ES-I3 (cell line): ENCODE results near the gene ST6GALNAC4.
"Not testable (repeated sequence)": the region's sequence is repeated elsewhere in the genome, so short reads cannot be mapped to it uniquely, and the experiment has no call there.

Experiments
- H3K36me3 ChIP-seq: 2 replicates; pipeline ENCODE4 v1.6.1; 2013; ENCODE audit warnings: mild to moderate bottlenecking, low read length, control low read depth, moderate library complexity; ENCODE audit not compliant: insufficient read depth
- H3K4me1 ChIP-seq: 2 replicates; pipeline ENCODE4 v1.6.1; 2013; ENCODE audit warnings: mild to moderate bottlenecking, control low read depth, low read length; ENCODE audit not compliant: insufficient read depth
- H3K9ac ChIP-seq: 2 replicates; pipeline ENCODE4 v1.6.1; 2013; ENCODE audit warnings: low read depth, mild to moderate bottlenecking, low read length, moderate library complexity
- H3K9me3 ChIP-seq: 2 replicates; pipeline ENCODE4 v1.6.1; 2013; ENCODE audit warnings: mild to moderate bottlenecking, low read length, moderate library complexity; ENCODE audit not compliant: control insufficient read depth, insufficient read depth

ST6GALNAC4 gene

DNA sequence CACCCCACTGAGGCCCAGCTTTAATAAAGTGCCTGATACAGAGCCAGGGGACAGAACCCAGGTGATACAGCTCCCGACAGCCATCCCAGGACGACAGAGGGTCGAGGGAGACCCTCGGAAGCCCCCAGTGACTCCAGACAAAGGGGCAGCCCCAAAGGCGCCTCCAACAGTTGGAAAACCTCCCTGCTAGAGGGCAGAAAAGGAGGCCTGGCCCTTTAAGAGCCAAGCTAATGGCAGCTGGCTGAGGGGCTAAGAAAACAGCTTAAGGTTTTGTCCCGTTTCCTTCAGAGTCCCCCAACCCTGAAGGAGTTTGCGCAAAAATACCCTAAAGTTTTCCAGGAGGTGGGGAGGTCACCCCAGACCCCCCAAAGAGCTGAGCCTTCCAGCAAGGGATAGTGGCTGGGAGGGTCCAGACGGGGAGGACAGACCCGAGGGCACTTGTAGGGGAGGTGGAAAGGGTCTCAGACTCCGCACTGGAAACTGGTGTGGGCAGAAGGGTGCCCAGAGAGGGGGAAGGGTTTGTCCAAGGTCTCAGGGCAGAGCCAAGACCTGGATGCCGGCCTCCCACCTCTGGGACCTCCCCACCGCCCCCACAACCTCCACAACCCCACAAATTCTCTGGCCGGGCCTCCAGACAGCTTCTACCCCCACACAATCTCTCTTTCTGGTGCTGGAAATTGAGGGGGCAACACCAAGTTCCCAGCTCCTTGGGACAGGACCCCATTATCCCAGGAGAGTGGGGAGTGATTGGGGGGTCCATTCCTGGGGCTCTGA lies 31.1 kb downstream of the ST6GALNAC4 start:
- Histone ChIP-seq H3K9ac (no peak overlapping the region), H3K36me3 (no peaks in the 10 kb centered on the region; the same call in 1 of the 2 replicates), H3K4me1 (peaks cover 9% of the 10 kb centered on the region; the same call in 1 of the 2 replicates), H3K9me3 (no peaks in the 10 kb centered on the region)

DNA sequence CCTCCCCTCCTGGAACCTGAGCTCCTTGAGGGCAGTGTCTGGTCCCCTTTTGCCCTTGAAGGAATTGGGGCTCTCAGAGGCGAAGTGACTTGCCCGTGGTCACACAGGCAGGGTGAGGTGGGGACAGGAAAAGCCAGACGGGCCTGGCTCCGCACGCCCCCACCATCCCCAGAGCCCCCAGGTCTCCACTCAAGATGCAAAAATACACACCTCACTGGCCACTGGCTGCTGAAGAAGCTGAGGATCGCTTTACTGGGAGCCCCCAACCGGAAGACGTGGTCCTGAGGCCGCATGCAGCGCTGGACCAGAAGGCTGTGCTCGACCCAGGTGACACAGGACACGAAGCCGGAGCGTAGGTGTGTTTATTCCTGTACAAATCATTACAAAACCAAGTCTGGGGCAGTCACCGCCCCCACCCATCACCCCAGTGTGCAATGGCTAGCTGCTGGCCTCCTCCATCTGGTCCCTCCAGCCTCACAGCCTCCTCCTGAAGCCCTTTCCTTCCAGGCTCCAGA lies 31.8 kb downstream of the ST6GALNAC4 start:
- no peak overlapping the region for H3K9ac ChIP-seq
- H3K4me1 ChIP-seq, result peaks cover 9% of the 10 kb centered on the region; the same call in 1 of the 2 replicates
- H3K9me3 ChIP-seq, result no peaks in the 10 kb centered on the region
- H3K36me3 ChIP-seq, result no peaks in the 10 kb centered on the region; the same call in 1 of the 2 replicates

GRCh38 chr9:127884427-127884911 lies 32.4 kb downstream of the ST6GALNAC4 start:
- H3K9ac ChIP-seq, result no peak overlapping the region

DNA sequence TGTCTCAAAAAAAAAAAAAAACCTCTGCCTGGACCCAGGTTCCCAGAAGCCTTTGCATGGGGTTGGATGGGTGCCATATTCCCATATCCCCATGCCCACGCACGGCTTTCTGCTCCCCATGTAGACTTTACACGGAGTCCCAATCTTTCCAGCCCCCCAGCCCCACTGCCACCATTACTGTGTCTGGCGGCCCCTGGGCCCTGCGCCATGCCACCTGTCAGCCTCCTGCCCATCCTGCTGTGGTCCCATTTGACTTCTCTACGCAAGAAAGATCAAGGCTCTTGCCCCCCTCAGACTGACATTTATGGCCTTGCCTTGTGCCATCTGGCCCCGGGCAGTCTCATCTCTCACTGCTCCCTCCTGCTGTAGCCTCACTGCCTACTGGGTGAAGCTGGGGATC lies 32.9 kb downstream of the ST6GALNAC4 start:
- H3K4me1 ChIP-seq, result peaks cover 9% of the 10 kb centered on the region; the same call in 1 of the 2 replicates
- H3K9ac ChIP-seq, result no peak overlapping the region
- H3K9me3 ChIP-seq, result no peaks in the 10 kb centered on the region
- no peaks in the 10 kb centered on the region for H3K36me3 ChIP-seq

More at GRCh38 chr9:127884427-127884911, 32.4 kb downstream of the ST6GALNAC4 start:
- H3K4me1 ChIP-seq, result peaks cover 9% of the 10 kb centered on the region; the same call in 1 of the 2 replicates
- H3K9me3 ChIP-seq, result no peaks in the 10 kb centered on the region
- H3K36me3 ChIP-seq, result no peaks in the 10 kb centered on the region

DNA sequence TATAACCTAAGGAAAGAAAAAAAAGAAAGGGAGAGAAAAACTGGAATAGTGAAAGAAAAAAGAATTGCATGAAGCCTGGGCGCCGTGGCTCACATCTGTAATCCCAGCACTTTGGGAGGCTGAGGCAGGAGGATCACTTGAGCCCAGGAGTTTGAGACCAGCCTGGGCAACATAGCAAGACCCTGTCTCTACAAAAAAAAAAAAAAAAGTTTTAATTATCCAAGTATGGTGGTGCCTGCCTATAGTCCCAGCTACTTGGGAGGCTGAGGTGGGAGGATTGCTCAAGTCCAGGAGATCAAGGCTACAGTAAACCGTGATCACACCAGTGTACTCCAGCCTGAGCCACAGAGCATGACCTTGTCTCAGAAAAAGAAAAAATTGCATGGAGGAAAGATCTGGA lies 35.1 kb downstream of the ST6GALNAC4 start:
- H3K9me3 ChIP-seq, H3K36me3 ChIP-seq, H3K4me1 ChIP-seq, H3K9ac ChIP-seq: not testable (repeated sequence)

- Histone ChIP-seq H3K9ac (no peak overlapping the region), H3K9me3 (no peaks in the 10 kb centered on the region), H3K4me1 (peaks cover 6% of the 10 kb centered on the region; the same call in 1 of the 2 replicates), H3K36me3 (no peaks in the 10 kb centered on the region)
These were observed 36.7 kb downstream of the ST6GALNAC4 start for GRCh38 chr9:127880143-127880542.

- no peaks in the 10 kb centered on the region for H3K9me3 ChIP-seq
- H3K36me3 ChIP-seq, result no peaks in the 10 kb centered on the region
- no peak overlapping the region for H3K9ac ChIP-seq
- H3K4me1 ChIP-seq, result no peaks in the 10 kb centered on the region; the same call in 1 of the 2 replicates
These were observed 38.0 kb downstream of the ST6GALNAC4 start for GRCh38 chr9:127878652-127879390.

- Histone ChIP-seq H3K9ac (peak overlapping the region; percentile 56), H3K4me1 (no peaks in the 10 kb centered on the region; the same call in 1 of the 2 replicates), H3K9me3 (no peaks in the 10 kb centered on the region), H3K36me3 (no peaks in the 10 kb centered on the region)
These were observed 38.7 kb downstream of the ST6GALNAC4 start for GRCh38 chr9:127878001-127878651.

- no peaks in the 10 kb centered on the region; the same call in 1 of the 2 replicates for H3K4me1 ChIP-seq
- no peaks in the 10 kb centered on the region for H3K36me3 ChIP-seq
- H3K9me3 ChIP-seq, result no peaks in the 10 kb centered on the region
- peak within 1 kb of the TSS; percentile 56 for H3K9ac ChIP-seq
These were observed 39.3 kb downstream of the ST6GALNAC4 start, which contains the start of gene AK1 for GRCh38 chr9:127877566-127877998. Gene AK1, minus strand, starts transcription at chr9:127877675. Its CDS starts 3,058 bp downstream, at chr9:127874617.

DNA sequence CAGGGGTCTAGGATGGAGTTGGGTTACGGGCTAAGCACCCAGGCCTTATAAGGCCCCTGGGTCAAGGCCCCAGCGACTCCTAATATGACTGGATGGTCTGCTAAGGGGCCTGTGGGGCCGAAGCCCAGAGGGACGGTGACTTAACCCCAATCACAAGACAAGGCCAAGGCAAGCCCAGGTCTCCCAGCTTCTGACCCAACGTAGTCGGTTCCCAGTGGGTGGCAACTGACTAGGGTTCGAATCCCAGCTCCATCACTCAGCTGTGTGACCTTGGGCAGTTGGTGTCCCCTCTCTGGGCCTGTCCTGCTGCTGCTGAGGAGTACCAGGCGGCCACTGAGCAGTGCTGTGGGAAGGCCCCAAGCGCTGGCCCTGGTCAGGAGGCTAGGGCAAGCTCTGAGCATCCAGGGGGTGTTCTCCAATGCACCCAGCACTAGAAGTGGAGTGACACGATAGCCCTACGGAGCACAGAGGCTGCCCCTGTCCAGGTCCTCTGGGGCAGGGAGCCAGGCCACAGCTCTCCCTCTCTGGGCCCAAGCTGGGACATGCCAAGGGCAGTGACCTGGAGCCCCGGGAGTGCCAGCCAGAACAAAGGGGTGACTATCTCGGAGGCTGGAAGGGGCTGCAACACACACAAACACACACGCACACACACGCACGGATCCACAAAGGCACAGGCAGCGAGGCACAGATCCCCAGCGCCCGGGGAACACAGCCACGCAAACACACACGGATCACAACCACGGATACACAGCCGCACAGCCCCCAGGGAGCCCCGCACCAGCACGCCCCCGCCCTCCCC lies 39.9 kb downstream of the ST6GALNAC4 start:
- Histone ChIP-seq H3K9ac (peak overlapping the region; percentile 56; the same call in 1 of the 2 replicates), H3K9me3 (no peaks in the 10 kb centered on the region), H3K4me1 (no peaks in the 10 kb centered on the region), H3K36me3 (no peaks in the 10 kb centered on the region)

GRCh38 chr9:127876026-127876763 lies 40.6 kb downstream of the ST6GALNAC4 start:
- H3K9ac ChIP-seq, result no peak overlapping the region
- H3K36me3 ChIP-seq, result no peaks in the 10 kb centered on the region
- no peaks in the 10 kb centered on the region for H3K4me1 ChIP-seq
- H3K9me3 ChIP-seq, result no peaks in the 10 kb centered on the region

DNA sequence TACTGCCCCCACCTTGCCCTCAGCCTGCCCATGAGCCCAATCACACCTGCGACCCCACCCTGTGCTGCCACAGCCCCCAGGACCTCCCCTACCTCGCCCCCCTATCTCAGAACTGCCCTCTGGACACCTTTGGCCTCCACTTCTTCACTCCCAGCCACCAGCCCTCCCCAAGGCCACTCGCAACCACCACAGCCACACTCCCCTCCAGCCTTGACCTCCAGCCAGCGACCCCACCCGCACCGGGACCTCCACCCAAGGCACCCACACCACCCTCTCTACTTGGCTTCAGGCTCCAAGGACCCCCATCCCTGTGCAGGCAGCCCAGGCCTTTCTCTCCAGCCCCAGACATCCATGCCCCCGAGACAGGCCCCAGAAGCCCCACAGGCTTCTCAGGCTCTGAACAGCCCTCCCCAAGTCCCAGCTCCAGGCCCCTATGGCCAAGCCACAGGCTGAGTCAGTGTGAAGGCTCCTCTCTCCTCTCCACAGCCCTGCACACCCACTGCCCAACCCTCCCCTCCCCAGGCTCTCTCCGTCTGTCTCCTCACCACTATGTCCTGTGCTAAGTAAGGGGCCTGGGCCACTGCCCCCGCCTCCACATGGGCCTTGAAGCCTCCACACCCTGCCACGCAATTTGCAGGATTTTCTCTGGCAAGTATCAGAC lies 41.4 kb downstream of the ST6GALNAC4 start:
- Histone ChIP-seq H3K9ac (no peak overlapping the region), H3K4me1 (no peaks in the 10 kb centered on the region), H3K36me3 (no peaks in the 10 kb centered on the region), H3K9me3 (no peaks in the 10 kb centered on the region)
